Nephron (organoid): ENCODE results near the gene SEMA3E.
A peak's percentile ranks its signal among the peaks of the same experiment; 100 is the strongest.

ENCODE experiments used
- H3K27ac Mint-ChIP-seq, 3 experiments: 2 replicates each; pipeline ENCODE4 v1.8.0; 2020; ENCODE audit warnings: mixed read lengths in 3 of 3, mild to moderate bottlenecking in 2 of 3, moderate library complexity in 1 of 3
- H3K27me3 Mint-ChIP-seq: 2 replicates; pipeline ENCODE4 v1.8.0; 2021; ENCODE audit warnings: low read depth, mild to moderate bottlenecking, moderate library complexity, mixed read lengths
- H3K36me3 Mint-ChIP-seq: 2 replicates; pipeline ENCODE4 v1.8.0; 2020; ENCODE audit warnings: low read depth, mixed read lengths
- H3K4me1 Mint-ChIP-seq: 2 replicates; pipeline ENCODE4 v1.8.0; 2020; ENCODE audit warnings: mixed read lengths
- H3K4me3 Mint-ChIP-seq, 3 experiments: 2 replicates each; pipeline ENCODE4 v1.8.0; 2020; ENCODE audit warnings: mild to moderate bottlenecking in 3 of 3, mixed read lengths in 3 of 3, moderate library complexity in 2 of 3
- H3K9me3 Mint-ChIP-seq: 2 replicates; pipeline ENCODE4 v1.8.0; 2020; ENCODE audit warnings: mixed read lengths
- CTCF ChIP-seq, 3 experiments: fragments of 200-600 bp; sonication (generic); IDR thresholded peaks; one replicate each; pipeline ENCODE4 v1.5.0; 2021; ENCODE audit warnings: antibody characterized with exemption in 3 of 3; ENCODE audit not compliant: unreplicated experiment in 3 of 3

SEMA3E gene

DNA sequence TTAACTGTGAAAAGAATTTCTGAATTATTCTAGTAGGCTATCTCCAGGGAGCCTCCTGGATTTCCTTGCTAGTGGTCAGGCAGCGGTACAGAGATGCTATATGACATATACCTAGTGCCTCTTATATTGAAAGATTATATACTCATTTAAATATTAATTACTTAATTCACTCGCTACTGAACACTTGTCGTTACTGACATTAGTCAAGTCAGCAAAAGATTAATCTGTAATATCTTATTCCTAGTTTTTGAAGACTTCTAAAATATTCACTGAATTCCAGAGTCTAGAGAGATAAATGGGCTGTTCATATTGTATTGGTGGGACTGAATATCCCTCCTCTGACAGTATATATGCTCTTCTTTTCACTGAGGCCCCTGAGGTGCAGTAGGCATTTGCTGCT, 2.9 kb downstream of the SEMA3E start:
- H3K4me3 Mint-ChIP-seq: no peak overlapping the region
- H3K4me1 Mint-ChIP-seq: peaks cover 14% of the 10 kb centered on the region
- peaks cover 15% of the 10 kb centered on the region for H3K27me3 Mint-ChIP-seq
- no peak for TF ChIP-seq CTCF (IDR thresholded peaks at IDR 0.05; ENCODE audit: unreplicated experiment in 3 of 3)
- H3K36me3 Mint-ChIP-seq: no peaks in the 10 kb centered on the region
- no peak overlapping the region for H3K27ac Mint-ChIP-seq
- H3K9me3 Mint-ChIP-seq: no peaks in the 10 kb centered on the region

DNA sequence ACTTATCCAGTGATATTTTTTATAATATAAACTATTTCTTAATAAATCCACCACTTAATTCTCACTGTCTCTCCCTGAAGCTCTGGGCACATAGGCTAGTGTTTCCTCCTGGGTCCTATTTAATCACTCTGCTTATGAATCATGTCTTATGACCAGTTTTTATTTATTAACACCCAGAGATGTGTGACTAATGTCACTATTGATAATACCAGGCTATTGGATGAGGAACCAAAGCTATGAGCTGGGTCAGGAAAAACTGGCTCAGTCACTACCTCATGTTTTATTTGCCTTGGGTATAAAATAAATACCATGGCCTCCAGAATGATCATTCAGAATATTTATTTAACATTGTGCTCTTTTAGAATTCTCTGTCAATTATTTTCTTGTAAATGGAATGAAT, 5.2 kb downstream of the SEMA3E start:
- no peak for TF ChIP-seq CTCF (IDR thresholded peaks at IDR 0.05; ENCODE audit: unreplicated experiment in 3 of 3)
- Mint-ChIP-seq H3K4me1 (peaks cover 16% of the 10 kb centered on the region), H3K9me3 (no peaks in the 10 kb centered on the region), H3K4me3 (no peak overlapping the region), H3K27ac (no peak overlapping the region), H3K36me3 (no peaks in the 10 kb centered on the region), H3K27me3 (peaks cover 5% of the 10 kb centered on the region)

- Mint-ChIP-seq H3K4me1 (peaks cover 12% of the 10 kb centered on the region), H3K9me3 (no peaks in the 10 kb centered on the region), H3K36me3 (no peaks in the 10 kb centered on the region)
Measured at GRCh38 chr7:83643012-83643411, 5.9 kb downstream of the SEMA3E start.

DNA sequence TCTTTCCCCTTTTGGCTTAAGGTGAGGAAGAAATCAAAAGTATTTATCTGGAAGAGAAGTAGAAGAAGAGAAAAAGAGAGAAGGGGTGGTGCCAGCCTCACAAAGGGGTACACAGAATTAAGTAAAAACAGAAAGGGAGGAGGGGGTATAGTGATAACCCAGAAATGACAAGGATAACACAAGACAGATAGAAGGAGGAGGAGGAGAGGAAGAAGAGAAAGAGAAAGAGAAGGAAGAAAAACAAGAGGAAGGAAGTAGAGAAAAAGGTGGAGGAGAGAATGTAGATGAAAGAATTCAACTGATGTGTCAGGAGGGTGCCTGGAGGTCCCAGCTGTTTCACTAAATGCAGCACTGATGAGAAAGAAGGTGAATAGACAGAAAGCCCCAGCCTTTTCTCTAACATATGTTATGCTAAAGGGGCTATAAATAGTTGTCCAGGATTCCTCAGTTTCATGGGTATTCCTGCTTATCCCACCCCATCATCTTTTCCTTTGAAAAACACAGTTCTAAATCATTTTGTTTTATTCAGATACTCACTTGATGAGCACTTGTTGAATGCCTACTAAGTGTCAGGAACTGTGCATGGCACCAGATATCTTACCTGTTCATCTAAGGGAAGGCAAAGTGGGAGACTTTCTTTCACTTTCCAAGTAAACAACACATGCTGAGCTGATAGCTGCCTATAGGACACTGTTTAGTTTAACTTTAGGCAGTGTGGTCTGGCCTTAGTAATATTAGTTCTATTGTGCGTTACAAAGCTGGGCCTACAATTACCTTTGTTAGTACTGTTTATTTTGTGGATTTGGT, 8.0 kb downstream of the SEMA3E start:
- Mint-ChIP-seq H3K4me1 (peaks cover 9% of the 10 kb centered on the region), H3K36me3 (no peaks in the 10 kb centered on the region), H3K27me3 (no peaks in the 10 kb centered on the region), H3K9me3 (no peaks in the 10 kb centered on the region), H3K4me3 (no peak overlapping the region), H3K27ac (no peak overlapping the region)
- no peak for TF ChIP-seq CTCF (IDR thresholded peaks at IDR 0.05; ENCODE audit: unreplicated experiment in 3 of 3)

More at GRCh38 chr7:83643012-83643411, 5.9 kb downstream of the SEMA3E start:
- Mint-ChIP-seq H3K4me3 (no peak overlapping the region), H3K27me3 (peaks cover 4% of the 10 kb centered on the region), H3K27ac (no peak overlapping the region)
- TF ChIP-seq CTCF (IDR thresholded peaks at IDR 0.05; ENCODE audit: unreplicated experiment in 3 of 3): no peak

GRCh38 chr7:83640240-83640639, 8.7 kb downstream of the SEMA3E start:
- no peaks in the 10 kb centered on the region for H3K36me3 Mint-ChIP-seq
- TF ChIP-seq CTCF (IDR thresholded peaks at IDR 0.05; ENCODE audit: unreplicated experiment in 3 of 3): no peak
- H3K4me3 Mint-ChIP-seq: no peak overlapping the region
- H3K27ac Mint-ChIP-seq: no peak overlapping the region
- H3K27me3 Mint-ChIP-seq: no peaks in the 10 kb centered on the region
- H3K4me1 Mint-ChIP-seq: peaks cover 9% of the 10 kb centered on the region
- no peaks in the 10 kb centered on the region for H3K9me3 Mint-ChIP-seq

DNA sequence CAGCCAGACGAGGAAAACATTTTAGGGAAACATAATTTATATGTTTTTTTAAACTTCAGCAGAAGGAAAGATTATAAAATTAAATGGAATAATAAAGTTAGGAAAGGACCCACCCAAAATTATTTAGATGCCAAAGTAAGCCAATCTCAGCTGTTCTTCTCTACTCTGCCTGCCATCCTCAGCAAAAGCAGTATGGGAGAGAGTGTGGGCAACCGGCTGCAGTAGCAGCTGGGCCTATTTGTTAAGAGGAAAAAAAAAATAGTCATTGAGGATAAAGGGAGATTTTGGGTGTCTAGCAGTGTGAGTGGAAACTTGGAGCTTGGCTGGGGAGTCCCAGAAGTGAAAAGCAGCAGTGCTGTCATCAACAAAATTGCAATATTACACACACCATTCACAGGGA, 15.4 kb downstream of the SEMA3E start:
- H3K36me3 Mint-ChIP-seq: peaks cover under 1% of the 10 kb centered on the region
- no peaks in the 10 kb centered on the region for H3K27me3 Mint-ChIP-seq
- H3K9me3 Mint-ChIP-seq: peaks cover 5% of the 10 kb centered on the region
- no peak overlapping the region for H3K4me3 Mint-ChIP-seq
- H3K4me1 Mint-ChIP-seq: peaks cover 9% of the 10 kb centered on the region
- TF ChIP-seq CTCF (IDR thresholded peaks at IDR 0.05; ENCODE audit: unreplicated experiment in 3 of 3): no peak
- H3K27ac Mint-ChIP-seq: peak overlapping the region in 1 of 3 experiments; percentile 11
